ENCODE results near the gene MAD1L1. TPM values are rescaled to one million over a fixed set of nuclear protein-coding genes. Genes with fewer than 3 reads are reported as not detected.
A peak's percentile ranks its signal among the peaks of the same experiment; 100 is the strongest.

Gene MAD1L1
- total and polyA plus RNA-seq, 2 donors (not counting 1 experiment from before 2014, with no cell fraction given) = 9.8 to 29.4 TPM

- Histone ChIP-seq H3K4me1 (ENCODE audit: control insufficient read depth, extremely low read depth, insufficient read depth, low read length) (peaks cover 23% of the 10 kb centered on the region), H3K4me2 (ENCODE audit: extremely low read depth, insufficient read depth, low read length) (no peak overlapping the region)
Measured at GRCh38 chr7:2114926-2115759, 117.6 kb downstream of the MAD1L1 start.

GRCh38 chr7:2114052-2114451, 118.7 kb downstream of the MAD1L1 start:
- peak in 1 of 2 donors; percentile 26 for TF ChIP-seq CTCF (conservative IDR thresholded peaks at IDR 0.05 in 1 of 2, IDR thresholded peaks at IDR 0.05 in 1 of 2; ENCODE audit: low read depth in 1 of 2, low read length in 2 of 2)
- no peak for TF ChIP-seq EZH2 (IDR thresholded peaks at IDR 0.05; ENCODE audit: low read length, missing control alignments)
- peak overlapping the region; percentile 15 for H3K4me2 ChIP-seq (ENCODE audit: extremely low read depth, insufficient read depth, low read length)
- no peak overlapping the region for H2AFZ ChIP-seq (ENCODE audit: low read length)
- no peak overlapping the region for H3K9ac ChIP-seq (ENCODE audit: insufficient read depth, low read length)
- H3K9me3 ChIP-seq (ENCODE audit: control insufficient read depth, insufficient read depth, low read depth, low read length) = no peaks in the 10 kb centered on the region
- no peak overlapping the region for H3K4me3 ChIP-seq (replicated peaks in 1 of 4; ENCODE audit: control extremely low read depth in 1 of 4, insufficient read depth in 1 of 4, low read depth in 3 of 4, low read length in 4 of 4)
- DNase-seq (ENCODE audit: low read depth in 2 of 2) = peak; percentile 79 to 82
- peaks cover 24% of the 10 kb centered on the region for H3K4me1 ChIP-seq (ENCODE audit: control insufficient read depth, extremely low read depth, insufficient read depth, low read length)
- H3K27ac ChIP-seq (ENCODE audit: insufficient read depth, low read length) = no peak overlapping the region
- no peaks in the 10 kb centered on the region for H3K27me3 ChIP-seq (ENCODE audit: control insufficient read depth, insufficient read depth, low read length)
- H3K36me3 ChIP-seq (ENCODE audit: control insufficient read depth, insufficient read depth, low read length) = peaks cover 3% of the 10 kb centered on the region
- no peaks in the 10 kb centered on the region for H3K79me2 ChIP-seq (ENCODE audit: control insufficient read depth, insufficient read depth, low read length)
- no peaks in the 10 kb centered on the region for H4K20me1 ChIP-seq (ENCODE audit: control insufficient read depth, extremely low read depth, insufficient read depth, low read length)

More at GRCh38 chr7:2114926-2115759, 117.6 kb downstream of the MAD1L1 start:
- Histone ChIP-seq H3K27me3 (ENCODE audit: control insufficient read depth, insufficient read depth, low read length) (no peaks in the 10 kb centered on the region), H3K9ac (ENCODE audit: insufficient read depth, low read length) (no peak overlapping the region), H3K9me3 (ENCODE audit: control insufficient read depth, insufficient read depth, low read depth, low read length) (no peaks in the 10 kb centered on the region), H4K20me1 (ENCODE audit: control insufficient read depth, extremely low read depth, insufficient read depth, low read length) (no peaks in the 10 kb centered on the region), H3K27ac (ENCODE audit: insufficient read depth, low read length) (no peak overlapping the region), H2AFZ (ENCODE audit: low read length) (no peak overlapping the region), H3K4me3 (replicated peaks in 1 of 4; ENCODE audit: control extremely low read depth in 1 of 4, insufficient read depth in 1 of 4, low read depth in 3 of 4, low read length in 4 of 4) (no peak overlapping the region), H3K36me3 (ENCODE audit: control insufficient read depth, insufficient read depth, low read length) (peaks cover 3% of the 10 kb centered on the region), H3K79me2 (ENCODE audit: control insufficient read depth, insufficient read depth, low read length) (no peaks in the 10 kb centered on the region)
- TF ChIP-seq EZH2 (IDR thresholded peaks at IDR 0.05; ENCODE audit: low read length, missing control alignments) = no peak
- no peak for TF ChIP-seq CTCF (conservative IDR thresholded peaks at IDR 0.05 in 1 of 2, IDR thresholded peaks at IDR 0.05 in 1 of 2; ENCODE audit: low read depth in 1 of 2, low read length in 2 of 2)
- no peak for DNase-seq (ENCODE audit: low read depth in 2 of 2)

- Histone ChIP-seq H3K9me3 (ENCODE audit: control insufficient read depth, insufficient read depth, low read depth, low read length) (no peaks in the 10 kb centered on the region), H3K4me1 (ENCODE audit: control insufficient read depth, extremely low read depth, insufficient read depth, low read length) (peaks cover 24% of the 10 kb centered on the region)
Measured at GRCh38 chr7:2112261-2113198, 120.2 kb downstream of the MAD1L1 start.

More at GRCh38 chr7:2112261-2113198, 120.2 kb downstream of the MAD1L1 start:
- Histone ChIP-seq H3K9ac (ENCODE audit: insufficient read depth, low read length) (no peak overlapping the region), H3K27ac (ENCODE audit: insufficient read depth, low read length) (no peak overlapping the region), H3K4me3 (replicated peaks in 1 of 4; ENCODE audit: control extremely low read depth in 1 of 4, insufficient read depth in 1 of 4, low read depth in 3 of 4, low read length in 4 of 4) (no peak overlapping the region), H3K79me2 (ENCODE audit: control insufficient read depth, insufficient read depth, low read length) (no peaks in the 10 kb centered on the region), H3K4me2 (ENCODE audit: extremely low read depth, insufficient read depth, low read length) (no peak overlapping the region), H3K36me3 (ENCODE audit: control insufficient read depth, insufficient read depth, low read length) (peaks cover 3% of the 10 kb centered on the region), H3K27me3 (ENCODE audit: control insufficient read depth, insufficient read depth, low read length) (no peaks in the 10 kb centered on the region), H2AFZ (ENCODE audit: low read length) (no peak overlapping the region), H4K20me1 (ENCODE audit: control insufficient read depth, extremely low read depth, insufficient read depth, low read length) (no peaks in the 10 kb centered on the region)
- TF ChIP-seq EZH2 (IDR thresholded peaks at IDR 0.05; ENCODE audit: low read length, missing control alignments) (no peak), CTCF (conservative IDR thresholded peaks at IDR 0.05 in 1 of 2, IDR thresholded peaks at IDR 0.05 in 1 of 2; ENCODE audit: low read depth in 1 of 2, low read length in 2 of 2) (no peak)
- DNase-seq (ENCODE audit: low read depth in 2 of 2) = no peak

Data from fibroblast of lung (primary cell).